Transverse colon (tissue), 4 donors: ENCODE data around the gene MICB. TPM values are rescaled to one million over a fixed set of nuclear protein-coding genes. Genes with fewer than 3 reads are reported as not detected.
A peak's percentile ranks its signal among the peaks of the same experiment; 100 is the strongest.

Experiments
- DNase-seq: peaks from one replicate; pipeline ENCODE4 v3.0.0-alpha.2; 2019
- H3K27ac ChIP-seq, 4 donors: fragments of 200-600 bp; sonication (generic); 2 replicates each; pipeline ENCODE4 v1.5.1; 2016 to 2018; ENCODE audit warnings: inconsistent platforms in 4 of 4
- H3K27me3 ChIP-seq: fragments of 200-600 bp; sonication (generic); 2 replicates; pipeline ENCODE4 v1.5.1; 2017; ENCODE audit warnings: inconsistent platforms
- H3K36me3 ChIP-seq, 4 donors: fragments of 200-600 bp; sonication (generic); 2 replicates each; pipeline ENCODE4 v1.5.1; 2017 to 2019; ENCODE audit warnings: inconsistent platforms in 4 of 4
- H3K4me1 ChIP-seq, 4 donors: fragments of 200-600 bp; sonication (generic); 2 replicates each; pipeline ENCODE4 v1.5.1; 2017 to 2020; ENCODE audit warnings: inconsistent platforms in 4 of 4
- H3K4me3 ChIP-seq, 4 donors: fragments of 200-600 bp; sonication (generic); 1 replicate in 1 of 4; 2 replicates in 3 of 4; pipeline versions ENCODE4 v1.5.1 to v1.6.1; 2017 to 2019; ENCODE audit warnings: inconsistent platforms in 4 of 4
- H3K9me3 ChIP-seq, 2 donors: fragments of 200-600 bp; sonication (generic); 2 replicates each; pipeline ENCODE4 v1.5.1; 2017 to 2019; ENCODE audit warnings: inconsistent platforms in 2 of 2
- CTCF ChIP-seq, 5 experiments: fragments of 200-600 bp in 3 of 5; fragments of 450-650 bp in 2 of 5; sonication (generic) in 3 of 5; IDR thresholded peaks; 1 replicate in 2 of 5; 2 replicates in 3 of 5; pipeline ENCODE4 v1.5.1; 2016 to 2017; ENCODE audit warnings: antibody characterized with exemption in 5 of 5, inconsistent platforms in 3 of 5, mild to moderate bottlenecking in 2 of 5, moderate library complexity in 1 of 5
- EP300 ChIP-seq: sonication (generic); formaldehyde crosslinking; IDR thresholded peaks from one replicate; pipeline ENCODE4 v1.6.1; 2017; ENCODE audit warnings: antibody characterized with exemption, low read depth
- POLR2A ChIP-seq: fragments of 450-650 bp; IDR thresholded peaks from one replicate; pipeline ENCODE4 v1.6.1; 2016; ENCODE audit warnings: antibody characterized with exemption, mild to moderate bottlenecking, moderate library complexity
- POLR2AphosphoS5 ChIP-seq, 3 donors: sonication (generic); formaldehyde crosslinking; IDR thresholded peaks; one replicate each; pipeline ENCODE4 v1.6.1; 2016; ENCODE audit warnings: antibody characterized with exemption in 3 of 3
- WGBS, 2 donors: methylation state at CpG; one replicate each; pipeline ENCODE4 v1.1.5; 2018; ENCODE audit warnings: low coverage in 1 of 2; 5-methylcytosine and 5-hydroxymethylcytosine counted together
- in situ Hi-C, 4 donors: fragments of 200-750 bp; cut with MboI; loops; one replicate each; pipeline versions ENCODE4 v1.15.0 to v1.15.1; 2017; ENCODE audit warnings: low sequenced_read_pairs in 3 of 4, low pct_ligation_motif_present in 1 of 4, low pct_unique_long_range_greater_than_20kb in 1 of 4
- intact Hi-C: fragments of 100-400 bp; cut with DNase I; formaldehyde crosslinking; loops from one replicate; pipeline ENCODE4 v1.15.1; 2023; ENCODE audit warnings: low total_unique reads
- total RNA-seq, 4 donors: library from RNA; depleted of rRNA; stranded (reverse); fragments of >200 nt; gene quantifications; one replicate each; pipeline ENCODE4 v1.1.0, GENCODE V29; 2016

The MICB gene
- total RNA-seq, 4 donors from 2014 or later = 1.4 to 9.7 (median 4.0) TPM

- Histone ChIP-seq H3K27me3 (no peaks in the 10 kb centered on the region), H3K27ac (peak overlapping the region in 3 of 4 donors; percentile 32 to 69 (median 57)), H3K4me1 (peaks cover 0 to 35% (median 7%) of the 10 kb centered on the region in 4 donors), H3K36me3 (peaks cover 0 to 20% (median 6%) of the 10 kb centered on the region in 4 donors), H3K9me3 (no peaks in the 10 kb centered on the region), H3K4me3 (no peak overlapping the region)
- TF ChIP-seq POLR2A (no peak), POLR2AphosphoS5 (IDR thresholded peaks at IDR 0.05) (no peak), CTCF (IDR thresholded peaks at IDR 0.05) (no peak), EP300 (no peak)
- in situ Hi-C loops = no loop called here
- DNase-seq = no peak
- 79% methylated on average over 8 of the region's 8 CpGs; no CpG with 5 or more reads in 1 of the 2 donors for WGBS, 2 donors
- intact Hi-C loops = no loop called here
Observed at GRCh38 chr6:31558318-31558625, 60.3 kb downstream of the MICB start.

- no peaks in the 10 kb centered on the region for H3K9me3 ChIP-seq
- H3K27me3 ChIP-seq = no peaks in the 10 kb centered on the region
- DNase-seq = peak; percentile 42
- 69 to 85% methylated on average over 5 to 14 of the region's 14 CpGs for WGBS, 2 donors
- TF ChIP-seq CTCF (IDR thresholded peaks at IDR 0.05) (no peak), POLR2A (no peak), POLR2AphosphoS5 (IDR thresholded peaks at IDR 0.05) (no peak), EP300 (no peak)
- H3K27ac ChIP-seq = peak overlapping the region; percentile 32 to 69 (median 63)
- in situ Hi-C loops = no loop called here
- intact Hi-C loops = no loop called here
- H3K4me3 ChIP-seq = no peak overlapping the region
- peaks cover 0 to 16% (median 6%) of the 10 kb centered on the region in 4 donors for H3K36me3 ChIP-seq
- peaks cover 0 to 35% (median 7%) of the 10 kb centered on the region in 4 donors for H3K4me1 ChIP-seq
Observed at GRCh38 chr6:31558631-31559500, 60.9 kb downstream of the MICB start.

GRCh38 chr6:31559606-31559957 lies 61.6 kb downstream of the MICB start:
- intact Hi-C loops (no loop called here), in situ Hi-C loops (no loop called here)
- TF ChIP-seq EP300 (no peak), CTCF (IDR thresholded peaks at IDR 0.05) (no peak), POLR2A (no peak), POLR2AphosphoS5 (IDR thresholded peaks at IDR 0.05) (no peak)
- Histone ChIP-seq H3K27ac (peak overlapping the region; percentile 32 to 69 (median 63)), H3K36me3 (peaks cover 0 to 14% (median 6%) of the 10 kb centered on the region in 4 donors), H3K4me3 (no peak overlapping the region), H3K27me3 (no peaks in the 10 kb centered on the region), H3K4me1 (peaks cover 0 to 35% (median 7%) of the 10 kb centered on the region in 4 donors), H3K9me3 (no peaks in the 10 kb centered on the region)
- 45 to 55% methylated on average over 2 to 4 of the region's 4 CpGs for WGBS, 2 donors
- no peak for DNase-seq

- Histone ChIP-seq H3K36me3 (peaks cover 0 to 14% (median 6%) of the 10 kb centered on the region in 4 donors), H3K4me1 (peaks cover 0 to 35% (median 7%) of the 10 kb centered on the region in 4 donors), H3K27me3 (no peaks in the 10 kb centered on the region), H3K9me3 (no peaks in the 10 kb centered on the region), H3K27ac (peak overlapping the region; percentile 32 to 69 (median 63)), H3K4me3 (no peak overlapping the region)
- TF ChIP-seq POLR2A (no peak), POLR2AphosphoS5 (IDR thresholded peaks at IDR 0.05) (peak in 1 of 3 donors; percentile 15), CTCF (IDR thresholded peaks at IDR 0.05) (no peak)
- in situ Hi-C loops (no loop called here), intact Hi-C loops (no loop called here)
- 67% methylated on average over 7 of the region's 7 CpGs; no CpG with 5 or more reads in 1 of the 2 donors for WGBS, 2 donors
- DNase-seq = peak; percentile 56
Observed at GRCh38 chr6:31559958-31560696, 62.2 kb downstream of the MICB start.
